ENCODE data around the gene BCCIP.

GRCh38 chr10:125828311-125828710, 5.0 kb downstream of the BCCIP start:
- TF ChIP-seq CTCF (conservative IDR thresholded peaks at IDR 0.05; ENCODE audit: low read depth, low read length) (no peak), EZH2 (IDR thresholded peaks at IDR 0.05; ENCODE audit: borderline replicate concordance, low read depth, low read length, poor library complexity, severe bottlenecking) (no peak)
